ENCODE results near the gene MTSS2.

The MTSS2 gene

DNA sequence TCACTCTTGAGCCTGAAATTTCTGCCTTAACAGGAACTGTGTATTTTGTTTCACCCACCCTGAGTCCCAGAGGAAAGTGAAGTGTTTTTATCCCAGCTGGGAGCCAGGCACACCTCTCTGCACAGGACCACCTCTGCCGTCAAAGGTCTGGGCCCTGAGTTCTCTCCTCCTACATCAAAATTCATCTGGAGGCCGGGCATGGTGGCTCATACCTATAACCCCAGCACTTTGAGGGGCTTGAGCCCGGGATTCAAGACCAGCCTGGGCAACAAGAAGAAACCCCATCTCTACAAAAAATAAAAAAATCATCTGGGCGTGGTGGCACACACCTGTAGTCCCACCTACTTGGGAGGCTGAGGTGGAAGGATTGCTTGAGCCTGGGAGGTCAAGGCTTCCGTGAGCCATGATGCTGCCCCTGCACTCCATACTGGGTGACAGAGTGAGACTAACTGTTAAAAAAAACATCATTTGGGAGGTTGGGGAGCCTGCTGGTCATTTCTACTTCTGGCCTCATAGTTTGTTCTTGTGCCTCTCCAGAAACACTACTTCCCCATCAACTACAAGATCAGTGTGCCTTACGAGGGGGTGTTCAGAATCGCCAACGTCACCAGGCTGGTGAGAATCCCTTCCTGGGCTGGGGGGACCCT lies 29.7 kb downstream of the MTSS2 start:
- H2AFZ ChIP-seq (ENCODE audit: low read depth, low read length, severe bottlenecking): no peak overlapping the region
- H3K9ac ChIP-seq (ENCODE audit: low read length): no peak overlapping the region

GRCh38 chr16:70653809-70654771 lies 31.8 kb downstream of the MTSS2 start:
- peak overlapping the region; percentile 73 for H2AFZ ChIP-seq (ENCODE audit: low read depth, low read length, severe bottlenecking)
- no peaks in the 10 kb centered on the region for H3F3A ChIP-seq (ENCODE audit: insufficient read depth)
- H3K4me3 ChIP-seq (ENCODE audit: insufficient read depth, low read length, poor library complexity, severe bottlenecking): no peak overlapping the region
- no peaks in the 10 kb centered on the region for H4K20me1 ChIP-seq (ENCODE audit: low read depth, low read length)
- no peaks in the 10 kb centered on the region for H3K9me3 ChIP-seq (ENCODE audit: insufficient read depth, low read length)
- TF ChIP-seq EZH2phosphoT487 (conservative IDR thresholded peaks at IDR 0.05; ENCODE audit: low read length): no peak
- TF ChIP-seq, protein P1, sequence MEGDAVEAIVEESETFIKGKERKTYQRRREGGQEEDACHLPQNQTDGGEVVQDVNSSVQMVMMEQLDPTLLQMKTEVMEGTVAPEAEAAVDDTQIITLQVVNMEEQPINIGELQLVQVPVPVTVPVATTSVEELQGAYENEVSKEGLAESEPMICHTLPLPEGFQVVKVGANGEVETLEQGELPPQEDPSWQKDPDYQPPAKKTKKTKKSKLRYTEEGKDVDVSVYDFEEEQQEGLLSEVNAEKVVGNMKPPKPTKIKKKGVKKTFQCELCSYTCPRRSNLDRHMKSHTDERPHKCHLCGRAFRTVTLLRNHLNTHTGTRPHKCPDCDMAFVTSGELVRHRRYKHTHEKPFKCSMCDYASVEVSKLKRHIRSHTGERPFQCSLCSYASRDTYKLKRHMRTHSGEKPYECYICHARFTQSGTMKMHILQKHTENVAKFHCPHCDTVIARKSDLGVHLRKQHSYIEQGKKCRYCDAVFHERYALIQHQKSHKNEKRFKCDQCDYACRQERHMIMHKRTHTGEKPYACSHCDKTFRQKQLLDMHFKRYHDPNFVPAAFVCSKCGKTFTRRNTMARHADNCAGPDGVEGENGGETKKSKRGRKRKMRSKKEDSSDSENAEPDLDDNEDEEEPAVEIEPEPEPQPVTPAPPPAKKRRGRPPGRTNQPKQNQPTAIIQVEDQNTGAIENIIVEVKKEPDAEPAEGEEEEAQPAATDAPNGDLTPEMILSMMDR (IDR thresholded peaks at IDR 0.05; ENCODE audit: insufficient read depth, low read length, poor library complexity, severe bottlenecking): peak; percentile 82
- H3K79me2 ChIP-seq (ENCODE audit: insufficient read depth, low read length): no peaks in the 10 kb centered on the region
- no peaks in the 10 kb centered on the region for H3K36me3 ChIP-seq (ENCODE audit: low read length)
- peak overlapping the region; percentile 32 for H3K4me2 ChIP-seq (ENCODE audit: low read depth, low read length, poor library complexity, severe bottlenecking)
- no peaks in the 10 kb centered on the region for H3K27me3 ChIP-seq (ENCODE audit: low read length)
- no peak overlapping the region for H3K27ac ChIP-seq (ENCODE audit: low read depth, low read length)
- no peaks in the 10 kb centered on the region for H3K9me2 ChIP-seq (replicated peaks; ENCODE audit: insufficient read depth, low read length)
- no peak overlapping the region for H3K9ac ChIP-seq (ENCODE audit: low read length)

More for the DNA sequence above, 29.7 kb downstream of the MTSS2 start:
- Histone ChIP-seq H3F3A (ENCODE audit: insufficient read depth) (no peaks in the 10 kb centered on the region), H3K79me2 (ENCODE audit: insufficient read depth, low read length) (no peaks in the 10 kb centered on the region), H3K27ac (ENCODE audit: low read depth, low read length) (no peak overlapping the region), H4K20me1 (ENCODE audit: low read depth, low read length) (no peaks in the 10 kb centered on the region), H3K27me3 (ENCODE audit: low read length) (no peaks in the 10 kb centered on the region), H3K9me2 (replicated peaks; ENCODE audit: insufficient read depth, low read length) (no peaks in the 10 kb centered on the region), H3K4me3 (ENCODE audit: insufficient read depth, low read length, poor library complexity, severe bottlenecking) (no peak overlapping the region), H3K4me2 (ENCODE audit: low read depth, low read length, poor library complexity, severe bottlenecking) (no peak overlapping the region), H3K36me3 (ENCODE audit: low read length) (no peaks in the 10 kb centered on the region), H3K9me3 (ENCODE audit: insufficient read depth, low read length) (no peaks in the 10 kb centered on the region)
- TF ChIP-seq, protein P1 (IDR thresholded peaks at IDR 0.05; ENCODE audit: insufficient read depth, low read length, poor library complexity, severe bottlenecking): no peak
- TF ChIP-seq EZH2phosphoT487 (conservative IDR thresholded peaks at IDR 0.05; ENCODE audit: low read length): no peak

DNA sequence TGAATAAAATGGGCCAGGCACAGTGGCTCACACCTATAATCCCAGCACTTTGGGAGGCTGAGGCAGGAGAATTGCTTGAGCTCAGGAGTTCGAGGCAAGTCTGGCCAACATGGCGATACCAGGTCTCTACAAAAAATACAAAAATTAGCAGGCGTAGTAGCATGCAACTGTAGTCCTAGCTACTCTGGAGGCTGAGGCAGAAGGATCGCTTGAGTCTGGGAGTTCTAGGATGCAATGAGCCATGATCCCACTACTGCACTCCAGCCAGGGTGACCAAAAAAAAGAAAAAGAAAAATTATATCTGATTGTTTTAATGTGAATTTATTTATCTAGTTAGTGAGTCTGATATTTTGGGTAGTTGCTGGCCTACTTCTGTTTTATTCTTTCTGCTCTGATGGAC lies 32.4 kb downstream of the MTSS2 start:
- no peak overlapping the region for H3K4me2 ChIP-seq (ENCODE audit: low read depth, low read length, poor library complexity, severe bottlenecking)

More for the DNA sequence above, 32.4 kb downstream of the MTSS2 start:
- H3K27ac ChIP-seq (ENCODE audit: low read depth, low read length): no peak overlapping the region
- no peak overlapping the region for H3K4me3 ChIP-seq (ENCODE audit: insufficient read depth, low read length, poor library complexity, severe bottlenecking)
- TF ChIP-seq, protein P1 (IDR thresholded peaks at IDR 0.05; ENCODE audit: insufficient read depth, low read length, poor library complexity, severe bottlenecking): no peak
- TF ChIP-seq EZH2phosphoT487 (conservative IDR thresholded peaks at IDR 0.05; ENCODE audit: low read length): no peak
- H3K9me3 ChIP-seq (ENCODE audit: insufficient read depth, low read length): no peaks in the 10 kb centered on the region
- H3K79me2 ChIP-seq (ENCODE audit: insufficient read depth, low read length): no peaks in the 10 kb centered on the region
- no peak overlapping the region for H2AFZ ChIP-seq (ENCODE audit: low read depth, low read length, severe bottlenecking)
- no peaks in the 10 kb centered on the region for H3F3A ChIP-seq (ENCODE audit: insufficient read depth)
- H4K20me1 ChIP-seq (ENCODE audit: low read depth, low read length): no peaks in the 10 kb centered on the region
- H3K9me2 ChIP-seq (replicated peaks; ENCODE audit: insufficient read depth, low read length): no peaks in the 10 kb centered on the region
- H3K27me3 ChIP-seq (ENCODE audit: low read length): no peaks in the 10 kb centered on the region
- no peaks in the 10 kb centered on the region for H3K36me3 ChIP-seq (ENCODE audit: low read length)
- no peak overlapping the region for H3K9ac ChIP-seq (ENCODE audit: low read length)
